ENCODE results near the gene NGLY1.

NGLY1 gene

GRCh38 chr3:25707268-25707926 is 75.8 kb downstream of the NGLY1 start:
- no peak for DNase-seq

DNA sequence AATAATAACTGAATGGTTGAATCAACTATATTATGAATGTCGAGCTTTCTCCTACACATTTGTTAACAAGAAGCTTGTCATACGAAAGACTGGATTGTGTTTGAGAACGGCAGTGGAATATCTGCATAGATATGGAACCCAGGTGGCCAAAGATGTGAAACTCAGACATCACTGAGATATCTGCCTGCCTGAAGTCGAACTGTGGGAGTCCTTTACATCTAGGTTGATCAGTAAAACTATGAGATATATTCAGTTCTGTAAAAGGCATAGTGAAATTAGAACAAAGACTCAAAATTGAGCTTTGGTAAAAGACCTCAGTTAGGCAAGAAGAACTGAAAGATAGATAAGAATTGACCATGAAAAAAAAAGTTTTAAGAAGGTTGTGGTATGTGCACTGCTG is 77.0 kb downstream of the NGLY1 start:
- no peak for DNase-seq

GRCh38 chr3:25697553-25697952 is 85.7 kb downstream of the NGLY1 start:
- DNase-seq: no peak

- DNase-seq: no peak
Observed at GRCh38 chr3:25695731-25696420, 87.4 kb downstream of the NGLY1 start.

DNA sequence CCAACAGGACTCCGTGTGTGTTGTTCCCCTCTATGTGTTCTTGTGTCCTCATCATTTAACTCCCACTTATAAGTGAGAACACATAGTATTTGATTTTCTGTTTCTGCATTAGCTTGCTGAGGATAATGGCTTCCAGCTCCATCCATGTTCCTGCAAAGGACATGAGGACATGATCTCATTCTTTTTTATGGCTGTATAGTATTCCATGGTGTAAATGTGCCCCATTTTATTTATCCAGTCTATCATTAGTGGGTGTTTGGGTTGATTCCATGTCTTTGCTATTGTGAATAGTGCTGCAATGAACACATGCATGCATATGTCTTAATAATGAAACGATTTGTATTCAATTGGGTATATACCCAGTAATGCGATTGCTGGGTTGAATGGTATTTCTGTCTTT is 90.0 kb downstream of the NGLY1 start:
- DNase-seq: no peak

- no peak for DNase-seq
Observed at GRCh38 chr3:25692341-25692740, 90.9 kb downstream of the NGLY1 start.

DNA sequence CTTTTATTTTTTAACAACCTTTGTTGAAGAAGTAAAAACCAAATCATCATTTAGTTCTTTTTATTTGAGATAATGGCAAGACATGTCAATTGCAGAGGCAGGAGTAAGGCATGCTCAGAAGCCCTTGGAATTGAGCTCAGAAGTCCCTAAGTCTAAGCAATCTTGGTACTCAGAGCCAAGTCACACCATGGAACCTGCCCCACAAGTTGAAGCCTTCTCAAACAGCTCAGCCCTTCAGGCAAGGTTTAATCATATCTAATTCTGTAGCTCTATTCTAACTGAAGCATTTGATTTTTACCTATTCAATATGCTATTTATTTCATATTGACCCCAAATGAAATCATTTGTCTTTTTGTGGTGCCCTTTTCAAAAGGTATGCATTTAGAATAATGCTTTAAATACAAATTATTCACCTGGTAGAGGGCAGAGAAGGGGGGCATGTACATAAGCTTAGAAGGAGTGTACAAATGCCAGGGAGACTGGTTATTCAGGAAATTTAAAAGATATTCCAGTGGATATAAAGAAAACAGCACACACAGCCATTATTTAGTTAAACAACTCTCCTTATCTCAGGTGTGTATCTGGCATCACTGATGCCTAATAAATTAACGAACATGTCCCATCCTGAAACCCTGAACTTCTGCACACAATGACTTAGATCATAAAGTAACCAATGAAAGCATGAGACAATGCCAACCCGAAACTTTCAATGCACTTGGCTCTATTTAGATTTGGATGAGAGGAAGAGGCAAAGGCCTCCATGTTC is 92.3 kb downstream of the NGLY1 start:
- DNase-seq: no peak

- DNase-seq: no peak
Observed at GRCh38 chr3:25689226-25689625, 94.0 kb downstream of the NGLY1 start.

DNA sequence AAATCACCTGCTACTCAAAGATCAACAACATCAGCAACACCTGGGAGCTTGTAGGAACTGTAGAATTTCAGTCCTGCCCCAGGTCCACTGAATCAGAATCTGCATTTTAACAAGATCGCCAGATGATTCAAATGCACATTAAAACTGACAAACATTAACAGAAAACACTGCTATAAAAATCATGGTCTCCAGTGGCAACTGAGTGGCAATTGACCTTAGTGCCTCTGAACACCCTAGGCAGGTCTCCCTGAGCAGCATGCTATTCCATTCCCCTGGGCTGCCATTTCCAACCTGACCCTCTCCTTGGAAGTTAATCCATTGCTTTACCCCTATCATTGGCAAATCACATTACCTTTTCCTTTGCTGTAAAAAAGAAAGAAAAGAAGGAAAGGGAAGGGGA is 95.5 kb downstream of the NGLY1 start:
- DNase-seq: no peak

- no peak for DNase-seq
Observed at GRCh38 chr3:25686766-25687165, 96.5 kb downstream of the NGLY1 start.

DNA sequence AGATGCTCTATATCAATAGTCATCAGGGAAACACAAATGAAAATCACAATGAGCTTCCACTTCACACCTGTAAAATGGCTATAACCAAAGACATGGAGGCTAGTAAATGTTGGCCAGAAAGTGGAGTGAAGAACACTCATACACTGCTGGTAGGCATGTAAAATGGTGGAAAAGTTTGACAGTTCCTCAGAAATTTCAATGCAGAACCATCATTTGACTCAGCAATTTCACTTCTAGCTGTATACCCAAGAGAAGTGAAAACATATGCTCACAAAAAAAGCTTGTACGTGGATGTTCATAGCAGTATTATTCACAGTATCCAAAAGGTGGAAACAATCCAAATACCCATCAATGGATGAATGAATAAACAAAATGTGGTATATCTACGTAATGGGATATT is 99.4 kb downstream of the NGLY1 start:
- DNase-seq: no peak

DNA sequence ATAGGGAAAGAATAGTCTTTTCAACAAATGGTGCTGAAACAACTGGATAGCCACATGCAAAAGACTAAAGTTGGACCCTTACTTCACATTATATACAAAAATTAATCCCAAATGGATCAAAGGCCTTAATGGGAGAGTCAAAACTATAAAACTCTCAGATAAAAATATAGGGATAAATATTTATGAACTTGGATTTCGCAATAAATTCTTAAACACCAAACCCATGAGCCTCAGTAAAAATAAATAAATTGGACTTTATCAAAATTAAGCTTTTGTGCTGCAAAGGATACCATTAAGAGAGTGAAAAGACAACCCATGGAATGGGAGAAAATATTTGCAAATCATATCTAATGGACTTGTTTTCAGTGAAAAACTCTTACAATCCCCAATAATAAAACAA is 99.8 kb downstream of the NGLY1 start:
- no peak for DNase-seq

GRCh38 chr3:25679642-25680302 is 103.5 kb downstream of the NGLY1 start:
- DNase-seq: no peak

GRCh38 chr3:25679166-25679565 is 104.1 kb downstream of the NGLY1 start:
- DNase-seq: no peak

- DNase-seq: no peak
Observed at GRCh38 chr3:25678581-25678980, 104.7 kb downstream of the NGLY1 start.

DNA sequence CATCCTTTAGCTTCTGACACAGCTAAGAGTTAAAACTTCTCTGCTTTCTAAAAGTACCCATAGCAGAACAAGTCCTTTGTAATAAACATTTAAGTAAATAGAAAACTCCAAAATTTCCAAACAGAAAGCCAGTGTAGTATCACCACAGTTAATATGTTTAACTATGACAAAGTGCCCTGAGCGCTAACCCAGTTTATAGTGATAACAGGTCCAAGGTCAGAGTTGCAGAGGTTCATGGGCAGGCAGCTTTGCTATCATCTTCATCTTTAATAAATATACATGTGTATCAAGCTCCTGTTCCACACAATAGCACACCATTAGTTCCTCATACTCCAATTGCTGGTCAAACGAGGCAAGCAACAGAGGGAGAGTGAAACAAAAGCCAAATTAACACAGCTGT is 106.1 kb downstream of the NGLY1 start:
- no peak for DNase-seq

- no peak for DNase-seq
Observed at GRCh38 chr3:25674670-25675069, 108.6 kb downstream of the NGLY1 start.

DNA sequence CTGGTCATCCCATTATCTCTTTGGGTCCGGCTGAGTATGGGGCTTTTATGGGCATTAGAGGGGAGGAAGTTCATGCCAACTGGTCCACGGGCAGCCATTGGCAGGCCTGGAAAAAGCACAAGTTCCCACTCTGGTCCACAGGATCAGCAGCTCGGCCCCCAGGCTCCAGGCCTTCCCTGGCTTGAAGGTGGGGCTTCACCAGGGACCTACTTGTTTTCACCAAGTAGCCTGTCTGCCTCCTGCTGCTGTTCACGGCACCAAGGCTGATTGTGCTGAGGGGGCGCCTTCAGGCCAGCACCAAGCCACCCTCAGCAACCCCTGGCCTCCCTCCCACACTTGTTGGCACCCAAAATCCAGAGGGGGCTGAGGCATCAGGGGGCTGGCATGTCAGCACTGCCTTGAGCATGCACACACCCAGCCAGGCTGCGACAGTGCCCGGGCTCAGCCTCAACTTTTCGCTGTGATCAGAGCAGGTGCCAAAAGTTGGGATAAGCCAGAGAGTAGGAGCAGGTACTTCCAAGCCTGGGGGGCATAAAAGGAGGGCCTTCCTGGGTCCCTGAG is 109.4 kb downstream of the NGLY1 start:
- no peak for DNase-seq
